AG04449 (cell line): ENCODE data around the gene PEAK1.

Experiments used
- CTCF ChIA-PET: fragments of 350-600 bp; formaldehyde crosslinking; extraction: SDS; loops from one replicate; lab custom pipeline; 2021; ENCODE audit warnings: antibody characterized with exemption; lab: Yijun Ruan, JAX
- POLR2A ChIA-PET: fragments of 400-600, 350-600 bp; formaldehyde crosslinking; extraction: SDS; loops from one replicate; lab custom pipeline; 2020; ENCODE audit warnings: antibody characterized with exemption, inconsistent platforms; lab: Yijun Ruan, JAX
- DNase-seq: peaks from one replicate; pipeline ENCODE4 v3.0.0-alpha.2; 2010; ENCODE audit warnings: low read depth, low spot score
- H3K4me3 ChIP-seq: 2 replicates; pipeline ENCODE4 v1.5.1; 2011; ENCODE audit warnings: low read depth, mild to moderate bottlenecking, control low read depth, low read length
- CTCF ChIP-seq: IDR thresholded peaks from one replicate; pipeline ENCODE4 v1.5.1; 2011; ENCODE audit warnings: mild to moderate bottlenecking, moderate library complexity, low read length, control low read depth, inconsistent platforms; ENCODE audit not compliant: insufficient read depth; ENCODE audit errors: missing control alignments

PEAK1 gene

GRCh38 chr15:77426871-77427270 lies 7.0 kb upstream of the PEAK1 start:
- CTCF ChIA-PET, result interaction anchor here (0.7 to 1.2 kb wide), 4 partner anchors 70 to 324 kb away, joined by 3 read pairs; no protein-coding TSS in a partner anchor
- DNase-seq, result no peak
- no peak overlapping the region for H3K4me3 ChIP-seq
- no peak for TF ChIP-seq CTCF
- POLR2A ChIA-PET, result no interaction called here

- H3K4me3 ChIP-seq, result no peak overlapping the region
- POLR2A ChIA-PET, result no interaction called here
- DNase-seq, result no peak
- CTCF ChIA-PET, result interaction anchor here (0.7 to 1.2 kb wide), 3 partner anchors 71 to 323 kb away, joined by 3 read pairs; no protein-coding TSS in a partner anchor
- TF ChIP-seq CTCF, result no peak
Measured at GRCh38 chr15:77426377-77426776, 6.5 kb upstream of the PEAK1 start.

- ChIA-PET CTCF (interaction anchor here (0.9 kb wide), 1 partner anchor 118 kb away, joined by 3 read pairs; no protein-coding TSS in a partner anchor), POLR2A (interaction anchor here (0.6 kb wide), 1 partner anchor 966 kb away, joined by 3 read pairs; no protein-coding TSS in a partner anchor)
- no peak for DNase-seq
- TF ChIP-seq CTCF, result no peak
- H3K4me3 ChIP-seq, result no peak overlapping the region
Measured at GRCh38 chr15:77425104-77425503, 5.2 kb upstream of the PEAK1 start.

- CTCF ChIA-PET, result interaction anchor here (1.0 to 3.1 kb wide), 5 partner anchors 62 to 303 kb away, joined by 3 to 25 read pairs (median 4); no protein-coding TSS in a partner anchor
- DNase-seq, result no peak
- TF ChIP-seq CTCF, result no peak
- peak overlapping the region; percentile 83 for H3K4me3 ChIP-seq
- POLR2A ChIA-PET, result interaction anchor here (0.5 to 1.3 kb wide), 3 partner anchors 31 to 314 kb away, joined by 3 to 4 read pairs (median 3); no protein-coding TSS in a partner anchor
Measured at GRCh38 chr15:77421370-77421700, 1.4 kb upstream of the PEAK1 start.

- DNase-seq, result no peak
- POLR2A ChIA-PET, result interaction anchor here (0.5 to 1.3 kb wide), 3 partner anchors 30 to 314 kb away, joined by 3 to 4 read pairs (median 3); no protein-coding TSS in a partner anchor
Measured at GRCh38 chr15:77420610-77421369, 886 bp upstream of the PEAK1 start, which contains the start of gene HMG20A. HMG20A (plus strand) TSS chr15:77420888; CDS start chr15:77458408, 37,520 bp downstream.

More at GRCh38 chr15:77420610-77421369, 886 bp upstream of the PEAK1 start, which contains the start of gene HMG20A:
- H3K4me3 ChIP-seq, result peak within 1 kb of the TSS; percentile 83
- TF ChIP-seq CTCF, result no peak
- CTCF ChIA-PET, result interaction anchor here (1.0 to 3.1 kb wide), 5 partner anchors 62 to 302 kb away, joined by 3 to 25 read pairs (median 4); no protein-coding TSS in a partner anchor
